Measurements from ENCODE around the gene EMC8. TPM values are rescaled to one million over a fixed set of nuclear protein-coding genes. Genes with fewer than 3 reads are reported as not detected.

EMC8 gene
- total RNA-seq, 1 donor from 2014 or later: 29.2 TPM

GRCh38 chr16:85750827-85751697 lies 48.3 kb downstream of the EMC8 start, which contains the start of gene C16orf74:
C16orf74 (minus strand) TSS chr16:85751096; CDS start chr16:85735217, 15,879 bp downstream.
- ATAC-seq (peak; percentile 66), DNase-seq (ENCODE audit: low spot score) (no peak)
- intact Hi-C loops (cut with DNase I): no loop called here

GRCh38 chr16:85750146-85750826 lies 49.1 kb downstream of the EMC8 start:
- DNase-seq (ENCODE audit: low spot score) (peak; percentile 65), ATAC-seq (no peak)
- intact Hi-C loops (cut with DNase I): no loop called here

GRCh38 chr16:85749771-85750145 lies 49.6 kb downstream of the EMC8 start:
- intact Hi-C loops (cut with DNase I): no loop called here
- no peak for DNase-seq (ENCODE audit: low spot score)
- ATAC-seq: no peak

GRCh38 chr16:85746460-85747215 lies 52.7 kb downstream of the EMC8 start:
- intact Hi-C loops (cut with DNase I): no loop called here
- ATAC-seq (no peak), DNase-seq (ENCODE audit: low spot score) (no peak)

GRCh38 chr16:85738923-85739715 lies 60.2 kb downstream of the EMC8 start:
- intact Hi-C loops (cut with DNase I): no loop called here
- ATAC-seq: no peak
- no peak for DNase-seq (ENCODE audit: low spot score)

GRCh38 chr16:85736921-85737320 lies 62.4 kb downstream of the EMC8 start:
- DNase-seq (ENCODE audit: low spot score): no peak
- ATAC-seq: no peak
- intact Hi-C loops (cut with DNase I): no loop called here

GRCh38 chr16:85735946-85736345 lies 63.4 kb downstream of the EMC8 start:
- intact Hi-C loops (cut with DNase I): no loop called here
- ATAC-seq (no peak), DNase-seq (ENCODE audit: low spot score) (no peak)

- DNase-seq (ENCODE audit: low spot score) (no peak), ATAC-seq (no peak)
- intact Hi-C loops (cut with DNase I): no loop called here
These were observed 64.1 kb downstream of the EMC8 start for GRCh38 chr16:85735225-85735635.

- intact Hi-C loops (cut with DNase I): no loop called here
- DNase-seq (ENCODE audit: low spot score) (no peak), ATAC-seq (no peak)
These were observed 64.9 kb downstream of the EMC8 start for GRCh38 chr16:85734311-85735017.

- DNase-seq (ENCODE audit: low spot score) (no peak), ATAC-seq (peak; percentile 45)
- intact Hi-C loops (cut with DNase I): no loop called here
These were observed 65.5 kb downstream of the EMC8 start for GRCh38 chr16:85733839-85734170.

GRCh38 chr16:85733155-85733838 lies 66.0 kb downstream of the EMC8 start:
- no peak for DNase-seq (ENCODE audit: low spot score)
- peak; percentile 37 for ATAC-seq
- intact Hi-C loops (cut with DNase I): no loop called here

- intact Hi-C loops (cut with DNase I): no loop called here
- ATAC-seq: no peak
- DNase-seq (ENCODE audit: low spot score): no peak
These were observed 68.2 kb downstream of the EMC8 start for GRCh38 chr16:85731179-85731578.

- intact Hi-C loops (cut with DNase I): no loop called here
- ATAC-seq: no peak
- no peak for DNase-seq (ENCODE audit: low spot score)
These were observed 69.2 kb downstream of the EMC8 start for GRCh38 chr16:85730186-85730465.

GRCh38 chr16:85729452-85730185 lies 69.7 kb downstream of the EMC8 start:
- intact Hi-C loops (cut with DNase I): no loop called here
- DNase-seq (ENCODE audit: low spot score): no peak
- ATAC-seq: no peak

- ATAC-seq: no peak
- intact Hi-C loops (cut with DNase I): no loop called here
- no peak for DNase-seq (ENCODE audit: low spot score)
These were observed 70.5 kb downstream of the EMC8 start for GRCh38 chr16:85728879-85729278.
